ENCODE measurements around the gene HOXD9.

GRCh38 chr2:176085120-176085788 is 37.3 kb upstream of the HOXD9 start:
- no peak for TF ChIP-seq CTCF (IDR thresholded peaks at IDR 0.05)
- peak; percentile 93 for TF ChIP-seq EZH2 (IDR thresholded peaks at IDR 0.05)

Measured in neural progenitor cell (in vitro differentiated cells).